Mesenchymal stem cell (in vitro differentiated cells and primary cell): ENCODE data around the gene OR4C45.

Source experiments
- DNase-seq: peaks from one replicate; pipeline ENCODE4 v3.0.0-alpha.2; 2013
- H2AFZ ChIP-seq: one replicate; pipeline ENCODE4 v1.6.1; 2013; ENCODE audit warnings: low read depth, mild to moderate bottlenecking, control low read depth, inconsistent platforms, low read length, moderate library complexity
- H2AK5ac ChIP-seq: 2 replicates; pipeline ENCODE4 v1.6.1; 2013; ENCODE audit warnings: low read length, moderate library complexity, mild to moderate bottlenecking, inconsistent platforms; ENCODE audit not compliant: severe bottlenecking
- H2BK120ac ChIP-seq: one replicate; pipeline ENCODE4 v1.6.1; 2013; ENCODE audit warnings: low read depth, mild to moderate bottlenecking, inconsistent platforms, low read length, moderate library complexity
- H2BK12ac ChIP-seq, 2 experiments: one replicate each; pipeline ENCODE4 v1.6.1; 2013; ENCODE audit warnings: inconsistent platforms in 2 of 2, low read length in 2 of 2, mild to moderate bottlenecking in 2 of 2, moderate library complexity in 2 of 2, control low read depth in 1 of 2
- H2BK15ac ChIP-seq: one replicate; pipeline ENCODE4 v1.6.1; 2013; ENCODE audit warnings: mild to moderate bottlenecking, low read depth, inconsistent platforms; ENCODE audit not compliant: poor library complexity, severe bottlenecking
- H2BK5ac ChIP-seq: 2 replicates; pipeline ENCODE4 v1.6.1; 2013; ENCODE audit warnings: low read depth, mild to moderate bottlenecking, low read length, control low read depth, inconsistent platforms; ENCODE audit not compliant: poor library complexity, severe bottlenecking
- H3K14ac ChIP-seq, 2 experiments: one replicate each; pipeline ENCODE4 v1.6.1; 2013; ENCODE audit warnings: inconsistent platforms in 2 of 2, low read length in 2 of 2, control low read depth in 1 of 2, mild to moderate bottlenecking in 1 of 2, moderate library complexity in 1 of 2
- H3K18ac ChIP-seq, 2 experiments: one replicate each; pipeline ENCODE4 v1.6.1; 2013; ENCODE audit warnings: inconsistent platforms in 2 of 2, low read length in 2 of 2, control low read depth in 1 of 2, low read depth in 1 of 2, mild to moderate bottlenecking in 1 of 2
- H3K23ac ChIP-seq, 2 experiments: one replicate each; pipeline ENCODE4 v1.6.1; 2013; ENCODE audit warnings: inconsistent platforms in 2 of 2, low read length in 2 of 2, mild to moderate bottlenecking in 2 of 2, moderate library complexity in 2 of 2, control low read depth in 1 of 2
- H3K27ac ChIP-seq: 2 replicates; pipeline ENCODE4 v1.5.1; 2013; ENCODE audit warnings: mild to moderate bottlenecking, moderate library complexity, low read length, control low read depth, inconsistent platforms; ENCODE audit not compliant: poor library complexity, severe bottlenecking
- H3K27me3 ChIP-seq, 2 experiments: 2 replicates each; pipeline versions ENCODE4 v1.6.1 to v1.7.0; 2013; ENCODE audit warnings: low read length in 2 of 2, mild to moderate bottlenecking in 2 of 2, moderate library complexity in 2 of 2, control low read depth in 1 of 2, inconsistent platforms in 1 of 2; ENCODE audit not compliant: control insufficient read depth in 1 of 2, insufficient read depth in 1 of 2
- H3K36me3 ChIP-seq, 2 experiments: 2 replicates each; pipeline versions ENCODE4 v1.6.1 to v1.7.0; 2013; ENCODE audit warnings: low read length in 2 of 2, control low read depth in 1 of 2, inconsistent platforms in 1 of 2, low read depth in 1 of 2, mild to moderate bottlenecking in 1 of 2; ENCODE audit not compliant: insufficient read depth in 2 of 2, control insufficient read depth in 1 of 2
- H3K4ac ChIP-seq, 2 experiments: one replicate each; pipeline ENCODE4 v1.6.1; 2013; ENCODE audit warnings: inconsistent platforms in 2 of 2, low read length in 2 of 2, mild to moderate bottlenecking in 2 of 2, moderate library complexity in 2 of 2, control low read depth in 1 of 2, low read depth in 1 of 2
- H3K4me1 ChIP-seq: 2 replicates; pipeline ENCODE4 v1.6.1; 2013; ENCODE audit warnings: low read depth, low read length, control low read depth; ENCODE audit not compliant: control insufficient read depth, insufficient read depth
- H3K4me2 ChIP-seq: 2 replicates; pipeline ENCODE4 v1.6.1; 2013; ENCODE audit warnings: low read length, mild to moderate bottlenecking, inconsistent platforms; ENCODE audit not compliant: poor library complexity, severe bottlenecking
- H3K4me3 ChIP-seq, 2 experiments: 2 replicates each; pipeline versions ENCODE4 v1.5.1 to v1.7.0; 2013; ENCODE audit warnings: low read length in 2 of 2, mild to moderate bottlenecking in 2 of 2, control low read depth in 1 of 2, low read depth in 1 of 2; ENCODE audit not compliant: insufficient read depth in 1 of 2
- H3K79me1 ChIP-seq: replicated peaks from 2 replicates; pipeline ENCODE4 v1.6.1; 2013; ENCODE audit warnings: mild to moderate bottlenecking, control low read depth, low read length, inconsistent platforms; ENCODE audit not compliant: poor library complexity, severe bottlenecking
- H3K9ac ChIP-seq: 2 replicates; pipeline ENCODE4 v1.7.0; 2013; ENCODE audit warnings: mild to moderate bottlenecking, low read length, moderate library complexity
- H3K9me3 ChIP-seq: 2 replicates; pipeline ENCODE4 v1.7.0; 2013; ENCODE audit warnings: mild to moderate bottlenecking, low read length; ENCODE audit not compliant: control insufficient read depth
- H4K8ac ChIP-seq: one replicate; pipeline ENCODE4 v1.6.1; 2013; ENCODE audit warnings: inconsistent platforms, mild to moderate bottlenecking, low read length, moderate library complexity
- H4K91ac ChIP-seq: one replicate; pipeline ENCODE4 v1.6.1; 2013; ENCODE audit warnings: mild to moderate bottlenecking, low read length, inconsistent platforms
- WGBS: methylation state at CpG from one replicate; pipeline ENCODE4 v1.1.7; 2013; ENCODE audit warnings: mixed read lengths; 5-methylcytosine and 5-hydroxymethylcytosine counted together

The OR4C45 gene

DNA sequence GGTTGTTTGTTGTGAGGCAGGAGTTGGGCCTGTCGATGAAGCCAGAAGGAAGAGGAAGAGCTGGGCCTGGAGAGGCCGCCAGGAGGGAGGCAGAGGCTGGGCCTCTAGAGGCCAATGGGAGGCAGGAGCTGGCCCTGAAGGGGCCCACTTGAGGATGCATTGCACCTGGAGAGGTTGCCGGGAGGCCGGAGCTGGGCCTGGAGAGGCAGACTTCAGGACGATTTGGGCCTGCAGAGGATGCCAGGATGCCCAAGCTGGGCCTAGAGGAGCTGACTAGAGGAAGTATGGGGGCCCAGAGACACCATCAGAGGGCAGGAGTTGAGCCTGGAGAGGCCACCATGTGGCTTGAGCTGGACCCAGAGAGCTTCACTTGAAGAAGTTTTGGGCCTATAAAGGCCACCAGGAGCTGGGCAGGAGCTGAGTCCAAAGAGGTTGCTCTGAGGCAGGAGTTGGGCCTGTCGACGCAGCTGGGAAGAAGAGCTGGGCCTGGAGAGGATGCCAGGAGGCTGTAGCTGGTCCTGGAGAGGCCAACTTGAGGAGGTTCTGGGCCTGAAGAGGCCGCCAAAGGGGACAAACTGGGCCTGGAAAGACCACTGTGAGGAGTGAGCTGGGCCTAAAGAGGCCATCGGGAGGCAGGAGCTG is 39.0 kb downstream of the OR4C45 start:
- H3K9ac ChIP-seq = no peak overlapping the region
- H3K27ac ChIP-seq = no peak overlapping the region
- H2BK120ac ChIP-seq = no peak overlapping the region
- H2AFZ ChIP-seq = no peak overlapping the region
- H3K23ac ChIP-seq = no peak overlapping the region
- H2BK15ac ChIP-seq = no peak overlapping the region
- no peak overlapping the region for H3K14ac ChIP-seq
- no peak for DNase-seq
- no peak overlapping the region for H3K4ac ChIP-seq
- no peaks in the 10 kb centered on the region for H3K79me1 ChIP-seq
- no peak overlapping the region for H2BK12ac ChIP-seq
- H2BK5ac ChIP-seq = no peak overlapping the region
- H3K4me1 ChIP-seq = no peaks in the 10 kb centered on the region
- H3K36me3 ChIP-seq = no peaks in the 10 kb centered on the region
- H3K27me3 ChIP-seq = no peaks in the 10 kb centered on the region
- no peak overlapping the region for H3K4me3 ChIP-seq
- H3K18ac ChIP-seq = no peak overlapping the region
- no peaks in the 10 kb centered on the region for H3K9me3 ChIP-seq
- H2AK5ac ChIP-seq = no peak overlapping the region
- H4K91ac ChIP-seq = no peak overlapping the region
- 59% methylated on average over 9 of the region's 9 CpGs for WGBS
- H3K4me2 ChIP-seq = no peak overlapping the region
- H4K8ac ChIP-seq = no peak overlapping the region

DNA sequence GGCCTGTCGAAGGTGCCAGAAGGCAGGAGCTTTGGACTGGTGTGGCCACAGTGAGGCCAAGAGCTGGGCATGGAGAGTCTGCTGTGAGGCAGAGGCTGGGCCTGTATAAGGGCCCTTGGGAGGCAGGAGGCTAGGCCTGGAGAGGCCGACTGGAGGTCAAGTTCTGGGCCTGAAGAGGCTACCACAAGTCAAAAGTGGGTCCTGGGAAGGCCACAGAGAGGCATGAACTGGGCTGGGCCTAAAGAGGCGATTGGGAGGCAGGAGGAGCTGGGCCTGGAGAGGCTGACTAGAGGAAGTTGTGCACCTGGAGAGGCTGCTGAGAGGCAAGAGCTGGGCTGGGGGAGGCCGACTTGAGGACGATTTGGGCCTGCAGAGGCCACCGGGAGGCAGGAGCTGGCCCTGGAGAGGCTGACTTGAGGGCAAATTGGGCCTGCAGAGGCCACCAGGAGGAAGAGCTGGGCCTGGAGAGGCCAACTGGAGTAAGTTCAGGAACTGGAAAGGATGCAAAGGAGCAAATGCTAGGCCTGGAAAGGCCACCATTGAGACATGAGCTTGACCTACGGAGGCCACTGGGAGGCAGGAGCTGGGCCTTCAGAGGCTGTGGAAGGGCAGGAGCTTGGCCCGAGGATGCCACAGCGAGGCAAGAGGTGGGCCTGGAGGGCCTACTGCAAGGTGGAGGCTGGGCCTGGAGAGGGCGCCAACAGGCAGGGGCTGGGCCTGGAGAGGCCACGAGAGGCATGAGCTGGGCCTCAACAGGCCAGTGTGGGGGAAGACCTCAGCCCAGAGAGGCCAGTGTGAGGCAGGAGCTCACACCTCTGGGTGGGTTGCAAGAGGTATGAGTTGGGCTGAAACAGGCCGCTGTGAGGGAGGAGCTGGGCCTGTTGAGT is 39.8 kb downstream of the OR4C45 start:
- Histone ChIP-seq H2BK12ac (no peak overlapping the region), H3K23ac (no peak overlapping the region), H3K27ac (no peak overlapping the region), H3K36me3 (no peaks in the 10 kb centered on the region), H3K4me2 (no peak overlapping the region), H3K4me1 (no peaks in the 10 kb centered on the region), H3K9ac (no peak overlapping the region), H2BK15ac (no peak overlapping the region), H2AK5ac (no peak overlapping the region), H3K4me3 (no peak overlapping the region), H4K91ac (no peak overlapping the region), H3K79me1 (no peaks in the 10 kb centered on the region), H3K4ac (no peak overlapping the region), H2BK120ac (no peak overlapping the region), H2AFZ (no peak overlapping the region), H3K9me3 (no peaks in the 10 kb centered on the region), H3K14ac (no peak overlapping the region), H3K27me3 (no peaks in the 10 kb centered on the region), H4K8ac (no peak overlapping the region), H3K18ac (no peak overlapping the region), H2BK5ac (no peak overlapping the region)
- DNase-seq = no peak
- WGBS = 61% methylated on average over 12 of the region's 12 CpGs

DNA sequence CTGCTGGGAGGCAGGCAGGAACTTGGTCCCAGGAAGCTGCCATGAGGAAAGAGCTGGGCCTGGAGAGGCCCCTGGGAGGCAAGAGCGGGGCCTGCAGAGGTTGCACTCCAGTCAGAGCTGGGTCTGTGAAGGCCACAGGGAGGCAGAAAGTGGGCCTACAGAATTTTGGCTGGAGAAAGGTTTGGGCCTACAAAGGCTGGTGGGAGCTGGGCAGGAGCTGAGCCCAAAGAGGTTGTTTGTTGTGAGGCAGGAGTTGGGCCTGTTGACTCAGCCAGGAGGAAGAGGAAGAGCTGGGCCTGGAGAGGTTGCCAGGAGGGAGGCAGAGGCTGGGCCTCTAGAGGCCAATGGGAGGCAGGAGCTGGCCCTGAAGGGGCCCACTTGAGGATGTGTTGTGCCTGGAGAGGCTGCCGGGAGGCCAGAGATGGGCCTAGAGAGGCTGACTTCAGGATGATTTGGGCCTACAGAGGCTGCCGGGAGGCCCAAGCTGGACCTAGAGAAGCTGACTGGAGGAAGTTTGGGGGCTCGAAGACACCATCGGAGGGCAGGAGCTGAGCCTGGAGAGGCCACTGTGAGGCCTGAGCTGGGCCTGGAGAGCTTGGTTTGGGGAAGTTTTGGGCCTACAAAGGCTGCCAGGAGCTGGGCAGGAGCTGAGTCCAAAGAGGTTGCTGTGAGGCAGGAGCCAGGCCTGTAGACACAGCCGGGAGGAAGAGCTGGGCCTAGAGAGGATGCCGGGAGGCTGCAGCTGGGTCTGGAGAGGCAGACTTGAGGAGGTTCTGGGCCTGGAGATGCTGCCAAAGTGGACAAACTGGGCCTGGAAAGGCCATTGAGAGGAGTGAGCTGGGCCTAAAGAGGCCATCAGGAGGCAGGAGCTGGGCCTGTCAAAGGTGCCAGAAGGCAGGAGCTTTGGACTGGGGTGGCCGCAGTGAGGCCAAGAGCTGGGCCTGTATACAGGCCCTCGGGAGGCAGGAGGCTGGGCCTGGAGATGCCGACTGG is 40.7 kb downstream of the OR4C45 start:
- WGBS = 79% methylated on average over 10 of the region's 10 CpGs
- Histone ChIP-seq H2AFZ (no peak overlapping the region), H2BK5ac (no peak overlapping the region), H3K4me2 (no peak overlapping the region), H3K18ac (no peak overlapping the region), H3K4me3 (no peak overlapping the region), H2BK12ac (no peak overlapping the region), H3K4ac (no peak overlapping the region), H2BK15ac (no peak overlapping the region), H3K79me1 (no peaks in the 10 kb centered on the region), H3K27me3 (no peaks in the 10 kb centered on the region), H3K36me3 (no peaks in the 10 kb centered on the region), H2BK120ac (no peak overlapping the region), H2AK5ac (no peak overlapping the region), H4K91ac (no peak overlapping the region), H3K27ac (no peak overlapping the region), H3K9ac (no peak overlapping the region), H3K14ac (no peak overlapping the region), H4K8ac (no peak overlapping the region), H3K4me1 (no peaks in the 10 kb centered on the region), H3K9me3 (no peaks in the 10 kb centered on the region), H3K23ac (no peak overlapping the region)
- DNase-seq = no peak
